GM12865 (cell line): ENCODE data around the gene SLC25A23.

ENCODE experiments used
- DNase-seq: peaks from one replicate; pipeline ENCODE4 v3.0.0; 2010; ENCODE audit warnings: low read depth
- H3K4me3 ChIP-seq: 2 replicates; pipeline ENCODE4 v1.5.1; 2011; ENCODE audit warnings: mild to moderate bottlenecking, low read depth, low read length, control low read depth
- CTCF ChIP-seq: IDR thresholded peaks from 2 replicates; pipeline ENCODE4 v1.5.1; 2011; ENCODE audit warnings: low read length, control low read depth, low read depth, inconsistent platforms; ENCODE audit not compliant: insufficient read depth; ENCODE audit errors: missing control alignments

SLC25A23 gene

GRCh38 chr19:6473647-6474046 lies 14.1 kb upstream of the SLC25A23 start:
- no peak for DNase-seq
- TF ChIP-seq CTCF: no peak

GRCh38 chr19:6472713-6473112 lies 13.1 kb upstream of the SLC25A23 start:
- DNase-seq: no peak
- no peak overlapping the region for H3K4me3 ChIP-seq
- no peak for TF ChIP-seq CTCF

More at GRCh38 chr19:6473647-6474046, 14.1 kb upstream of the SLC25A23 start:
- no peak overlapping the region for H3K4me3 ChIP-seq

GRCh38 chr19:6471076-6471475 lies 11.5 kb upstream of the SLC25A23 start:
- H3K4me3 ChIP-seq: no peak overlapping the region
- no peak for TF ChIP-seq CTCF
- no peak for DNase-seq

- H3K4me3 ChIP-seq: no peak overlapping the region
- TF ChIP-seq CTCF: no peak
- no peak for DNase-seq
Observed at GRCh38 chr19:6470173-6470572, 10.6 kb upstream of the SLC25A23 start.

- no peak overlapping the region for H3K4me3 ChIP-seq
- no peak for TF ChIP-seq CTCF
- no peak for DNase-seq
Observed at GRCh38 chr19:6467384-6467783, 7.8 kb upstream of the SLC25A23 start.

GRCh38 chr19:6466526-6467248 lies 7.1 kb upstream of the SLC25A23 start:
- TF ChIP-seq CTCF: no peak
- H3K4me3 ChIP-seq: no peak overlapping the region
- DNase-seq: no peak

- no peak overlapping the region for H3K4me3 ChIP-seq
- no peak for DNase-seq
- no peak for TF ChIP-seq CTCF
Observed at GRCh38 chr19:6465663-6466062, 6.1 kb upstream of the SLC25A23 start.
